SK-N-DZ (cell line): ENCODE data around the gene YARS1.

Source experiments
- DNase-seq: peaks from one replicate; pipeline ENCODE4 v3.0.0-alpha.2; 2015; ENCODE audit warnings: low spot score

Gene YARS1

GRCh38 chr1:32746130-32746529, 71.0 kb downstream of the YARS1 start:
- DNase-seq: no peak

- no peak for DNase-seq
Observed at GRCh38 chr1:32744071-32744425, 73.1 kb downstream of the YARS1 start.

GRCh38 chr1:32743380-32744070, 73.6 kb downstream of the YARS1 start:
- DNase-seq: no peak

- DNase-seq: no peak
Observed at GRCh38 chr1:32742956-32743355, 74.2 kb downstream of the YARS1 start.

GRCh38 chr1:32742199-32742947, 74.8 kb downstream of the YARS1 start:
- no peak for DNase-seq

GRCh38 chr1:32741413-32742198, 75.6 kb downstream of the YARS1 start:
- DNase-seq: no peak

GRCh38 chr1:32741059-32741412, 76.1 kb downstream of the YARS1 start:
- no peak for DNase-seq

GRCh38 chr1:32736812-32737791, 80.1 kb downstream of the YARS1 start:
- no peak for DNase-seq

GRCh38 chr1:32733582-32734321, 83.4 kb downstream of the YARS1 start:
- DNase-seq: no peak

- DNase-seq: no peak
Observed at GRCh38 chr1:32729254-32730046, 87.7 kb downstream of the YARS1 start.

GRCh38 chr1:32728413-32729077, 88.6 kb downstream of the YARS1 start:
- DNase-seq: no peak

- DNase-seq: no peak
Observed at GRCh38 chr1:32727876-32728275, 89.3 kb downstream of the YARS1 start.

- no peak for DNase-seq
Observed at GRCh38 chr1:32725615-32725982, 91.6 kb downstream of the YARS1 start.
